HG03066 (cell line): ENCODE measurements around the gene PINK1.

Experiments used
- ATAC-seq: cut with Tn5 transposase; IDR thresholded peaks from one replicate; pipeline ENCODE4 v1.9.1; 2021; ENCODE audit warnings: low read depth; ENCODE audit not compliant: unreplicated experiment

The PINK1 gene

DNA sequence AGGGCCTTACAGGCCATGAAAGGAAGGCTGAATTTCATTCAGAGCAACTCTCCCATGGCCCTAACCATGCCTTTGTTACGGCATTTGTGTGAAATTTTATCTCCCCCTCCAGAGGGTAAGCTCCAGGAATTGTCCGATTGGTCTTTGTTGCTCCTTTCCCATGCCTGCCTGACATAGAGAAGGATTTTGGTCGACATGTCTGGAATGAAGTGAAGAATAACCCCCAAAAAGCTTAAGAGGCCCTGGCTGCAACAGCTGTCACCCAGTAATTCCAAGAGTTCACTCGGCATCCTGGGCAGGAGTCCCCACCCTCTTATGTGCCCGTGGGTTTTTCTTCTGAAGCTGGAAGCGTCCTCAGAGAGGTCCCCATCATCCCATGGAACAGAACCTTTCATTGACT lies 23.7 kb upstream of the PINK1 start:
- no peak for ATAC-seq

GRCh38 chr1:20610970-20611369 lies 22.3 kb upstream of the PINK1 start:
- no peak for ATAC-seq

- no peak for ATAC-seq
Observed at GRCh38 chr1:20611652-20612051, 21.6 kb upstream of the PINK1 start.

- ATAC-seq, result no peak
Observed at GRCh38 chr1:20612221-20612746, 21.0 kb upstream of the PINK1 start.

GRCh38 chr1:20614131-20614579 lies 19.1 kb upstream of the PINK1 start:
- no peak for ATAC-seq

DNA sequence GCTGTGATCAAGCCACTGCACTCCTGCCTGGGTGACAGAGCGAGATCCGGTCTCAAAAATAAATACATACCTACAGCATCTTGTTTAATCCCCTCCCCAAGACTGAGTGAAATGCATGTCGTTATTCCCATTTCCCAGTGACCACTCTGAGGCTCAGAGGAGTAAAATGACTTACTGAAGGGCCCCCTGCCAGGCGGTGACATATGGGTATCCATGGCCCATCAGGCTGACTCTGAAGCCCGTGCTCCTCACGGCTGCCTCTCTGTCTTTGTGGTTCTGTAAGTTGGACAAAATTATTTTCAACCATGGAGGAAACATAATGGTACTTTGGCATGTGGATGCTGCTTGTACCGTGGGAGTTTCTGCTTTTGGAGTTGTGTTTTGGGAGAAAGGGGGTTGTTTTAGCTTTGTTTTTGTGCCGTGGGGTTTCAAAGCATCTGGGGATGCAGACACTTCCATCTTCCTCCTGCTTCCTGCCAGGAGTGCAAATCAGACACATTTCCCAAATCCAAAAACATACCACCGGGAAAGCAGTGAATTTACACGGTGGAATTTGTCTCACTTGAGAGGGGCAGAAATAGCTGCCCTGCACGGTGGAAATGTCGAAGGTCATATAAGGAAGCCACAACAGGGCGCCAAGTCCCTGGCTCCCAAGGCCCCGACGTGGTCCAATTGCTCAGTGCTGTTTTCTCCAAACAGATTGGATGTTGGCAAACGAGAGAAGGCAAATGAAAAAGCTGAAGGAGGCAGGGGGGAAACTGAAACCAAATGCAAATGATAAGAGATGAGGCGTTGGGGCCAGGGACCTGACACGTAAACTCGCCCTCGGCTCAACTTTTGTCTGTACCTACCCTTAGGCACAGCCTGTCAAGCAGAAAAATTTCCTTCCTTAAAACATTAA lies 17.1 kb upstream of the PINK1 start:
- ATAC-seq, result no peak

DNA sequence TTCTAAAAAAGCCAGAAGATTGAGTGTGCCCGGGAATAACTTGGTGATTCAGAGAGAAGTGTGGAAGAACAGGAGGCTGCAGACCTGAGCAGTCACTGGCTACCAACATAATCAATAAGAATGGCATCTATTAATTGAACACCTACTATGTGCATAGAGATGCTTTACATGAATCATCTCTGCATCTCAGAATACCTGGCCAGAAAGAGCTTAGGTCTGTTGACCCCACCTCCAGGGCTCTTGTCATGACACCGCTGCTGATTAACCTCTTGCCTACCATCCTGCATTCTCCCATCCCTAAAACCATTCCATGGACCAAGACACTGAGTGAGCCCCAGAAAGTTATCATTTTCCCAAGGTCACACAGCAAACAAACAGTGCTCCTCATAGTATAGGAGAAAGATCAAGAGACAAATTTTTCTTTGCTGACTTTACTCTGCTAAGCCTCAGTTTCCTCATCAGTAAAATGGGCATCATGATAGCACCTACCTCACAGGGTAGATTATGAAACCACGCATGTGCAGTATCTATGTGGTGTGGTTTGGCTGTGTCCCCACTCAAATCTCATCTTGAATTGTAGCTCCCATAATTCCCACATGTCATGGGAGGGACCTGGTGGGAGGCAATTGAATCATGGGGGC lies 16.3 kb upstream of the PINK1 start:
- no peak for ATAC-seq

DNA sequence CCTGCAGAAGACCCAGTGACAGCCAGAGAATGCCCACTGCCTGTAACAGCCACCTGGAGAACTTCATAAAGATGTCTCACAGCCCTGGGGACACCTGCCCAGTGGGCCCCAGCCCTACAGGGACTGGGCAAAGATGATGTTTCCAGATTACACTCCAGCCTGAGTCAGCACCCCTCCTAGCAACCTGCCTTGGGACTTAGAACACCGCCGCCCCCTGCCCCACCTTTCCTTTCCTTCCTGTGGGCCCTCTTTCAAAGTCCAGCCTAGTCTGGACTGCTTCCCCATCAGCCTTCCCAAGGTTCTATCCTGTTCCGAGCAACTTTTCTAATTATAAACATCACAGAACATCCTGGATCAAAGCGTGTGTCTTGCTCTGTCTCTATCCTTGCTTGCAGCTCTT lies 14.7 kb upstream of the PINK1 start:
- ATAC-seq, result no peak

GRCh38 chr1:20619999-20620398 lies 13.3 kb upstream of the PINK1 start:
- no peak for ATAC-seq

GRCh38 chr1:20621012-20621411 lies 12.2 kb upstream of the PINK1 start:
- ATAC-seq, result no peak

DNA sequence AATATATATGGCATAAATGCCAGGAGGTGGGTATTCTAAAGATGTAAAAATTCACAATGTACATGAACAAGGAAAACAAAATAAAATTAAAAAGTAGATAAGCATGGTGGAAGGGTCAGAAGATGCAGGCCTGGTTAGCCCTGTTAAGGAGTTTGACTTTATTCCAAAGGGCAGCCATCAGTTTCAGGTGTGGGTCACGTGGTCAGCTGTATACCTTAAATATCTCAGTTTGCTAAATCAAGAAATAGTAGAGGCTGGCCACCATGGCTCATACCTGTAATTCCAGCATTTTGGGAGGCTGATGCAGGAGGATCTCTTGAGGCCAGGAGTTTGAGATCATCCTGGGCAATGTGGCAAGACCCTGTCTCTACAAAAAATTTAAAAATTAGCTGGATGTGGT lies 8.5 kb upstream of the PINK1 start:
- no peak for ATAC-seq

DNA sequence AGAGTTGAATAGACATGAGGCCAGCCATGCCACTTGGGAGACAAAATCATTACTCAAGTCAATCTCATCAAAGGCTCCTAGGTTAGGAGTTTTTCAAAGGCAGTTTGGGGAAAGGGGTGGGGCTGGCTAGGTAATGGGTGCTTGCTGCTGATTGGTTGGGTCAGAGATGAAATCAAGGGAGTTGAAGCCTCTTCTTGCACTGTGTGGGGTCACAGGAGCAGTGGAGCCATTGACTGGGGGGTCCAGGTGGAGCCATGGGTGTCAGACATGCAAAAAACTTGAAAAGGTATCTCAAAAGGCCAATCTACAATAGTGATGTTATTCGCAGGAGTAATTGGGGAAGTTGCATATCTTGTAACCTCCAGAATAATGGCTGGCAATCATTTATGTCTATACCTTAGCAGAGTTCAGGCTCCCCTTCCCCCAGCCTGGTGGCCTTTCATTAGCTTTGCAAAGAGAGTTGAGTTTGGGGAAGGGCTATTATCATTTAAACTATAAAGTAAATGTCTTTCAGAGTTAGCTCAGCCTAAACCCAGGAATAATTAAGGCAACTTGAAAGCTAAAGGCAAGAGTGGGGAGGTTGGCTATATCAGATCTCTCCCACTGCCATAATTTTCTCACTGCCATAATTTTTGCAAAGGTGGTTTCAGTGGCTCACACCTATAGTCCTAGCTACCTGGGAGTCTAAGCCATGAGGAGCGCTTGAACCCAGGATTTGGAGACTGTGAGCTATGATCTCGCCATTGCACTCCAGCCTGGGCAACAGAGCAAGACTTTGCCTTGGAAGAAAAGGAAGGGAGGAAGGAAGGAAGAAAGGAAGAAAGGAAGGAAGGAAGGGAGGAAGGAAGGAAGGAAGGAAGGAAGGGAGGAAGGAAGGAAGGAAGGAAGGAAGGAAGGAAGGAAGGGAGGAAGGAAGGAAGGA lies 7.8 kb upstream of the PINK1 start:
- no peak for ATAC-seq

DNA sequence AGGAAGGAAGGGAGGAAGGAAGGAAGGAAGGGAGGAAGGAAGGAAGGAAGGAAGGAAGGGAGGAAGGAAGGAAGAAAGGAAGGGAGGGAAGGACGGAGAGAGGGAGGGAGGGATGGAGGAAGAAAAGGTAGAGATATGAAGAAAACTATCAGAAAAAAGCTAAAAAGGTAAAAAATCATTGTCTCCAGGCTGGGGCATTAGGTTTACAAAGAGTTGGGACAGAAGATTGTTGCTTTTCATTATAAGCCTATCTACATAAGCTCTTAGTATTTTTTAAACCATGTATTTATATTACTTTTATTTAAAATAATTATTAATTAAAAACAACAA lies 7.2 kb upstream of the PINK1 start:
- ATAC-seq, result no peak

GRCh38 chr1:20626524-20626923 lies 6.7 kb upstream of the PINK1 start:
- no peak for ATAC-seq

DNA sequence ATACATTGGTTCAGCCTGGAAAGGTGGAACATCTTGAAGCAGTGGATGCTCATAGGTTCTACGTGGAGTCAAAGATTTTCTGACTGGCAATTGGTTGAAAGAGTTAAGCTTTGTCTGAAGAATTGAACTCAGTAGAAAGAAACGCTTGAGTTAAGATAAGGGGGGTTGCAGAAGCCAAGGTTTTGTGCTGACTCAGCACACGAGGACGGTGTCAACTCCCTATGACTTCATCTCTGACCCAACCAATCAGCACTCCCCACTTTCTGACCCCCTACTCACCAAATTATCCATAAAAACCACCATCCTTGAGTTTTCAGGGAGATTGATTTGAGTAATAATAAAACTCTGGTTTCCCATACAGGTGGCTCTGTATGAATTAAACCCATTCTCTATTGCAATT lies 2.5 kb upstream of the PINK1 start:
- no peak for ATAC-seq

DNA sequence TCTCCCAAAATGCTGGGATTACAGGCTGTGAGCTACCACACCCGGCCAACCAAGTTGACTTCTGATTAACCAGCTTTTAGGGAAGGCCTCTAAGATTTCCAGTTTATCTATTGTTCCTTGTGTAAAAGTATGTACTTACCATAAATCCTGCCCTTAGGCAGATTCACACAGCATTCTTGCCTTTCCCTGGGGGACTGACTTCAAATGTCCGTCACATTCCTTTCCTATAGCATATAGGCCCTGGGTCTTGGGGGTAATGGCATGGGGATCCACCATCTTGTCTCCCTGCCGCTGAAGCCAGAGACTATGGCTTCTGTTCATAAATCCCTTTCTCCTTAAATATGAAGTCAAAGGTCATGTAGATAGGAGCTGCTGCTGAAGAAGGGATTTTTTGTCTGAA lies 872 bp upstream of the PINK1 start:
- ATAC-seq, result no peak

- ATAC-seq, result no peak
Observed at GRCh38 chr1:20634065-20634593, 871 bp downstream of the PINK1 start.

DNA sequence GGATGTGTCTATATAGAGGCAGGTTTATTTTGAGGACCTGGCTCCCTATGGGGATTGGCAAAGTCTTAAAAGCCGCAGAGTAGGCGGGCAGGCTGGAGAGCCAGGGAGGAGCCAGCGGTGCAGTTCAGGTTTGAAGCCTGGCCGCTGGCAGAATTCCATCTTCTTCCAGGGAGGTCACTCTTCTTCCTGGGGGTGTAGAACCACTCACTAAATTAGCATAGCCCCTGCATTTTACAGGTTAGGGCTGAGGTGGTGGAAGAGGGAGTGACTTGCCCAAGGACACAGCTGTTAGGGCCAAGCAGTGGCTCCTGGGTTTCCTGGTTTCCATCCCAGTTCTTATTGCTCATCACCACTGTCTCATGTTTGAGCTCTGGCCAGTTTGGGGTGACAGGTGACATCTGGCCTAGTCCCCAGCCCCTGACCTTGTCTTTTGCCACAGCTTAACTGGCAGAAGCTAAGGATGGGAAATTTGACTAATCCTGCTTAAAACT lies 1.4 kb downstream of the PINK1 start:
- no peak for ATAC-seq

GRCh38 chr1:20636785-20637347 lies 3.6 kb downstream of the PINK1 start:
- ATAC-seq, result no peak

DNA sequence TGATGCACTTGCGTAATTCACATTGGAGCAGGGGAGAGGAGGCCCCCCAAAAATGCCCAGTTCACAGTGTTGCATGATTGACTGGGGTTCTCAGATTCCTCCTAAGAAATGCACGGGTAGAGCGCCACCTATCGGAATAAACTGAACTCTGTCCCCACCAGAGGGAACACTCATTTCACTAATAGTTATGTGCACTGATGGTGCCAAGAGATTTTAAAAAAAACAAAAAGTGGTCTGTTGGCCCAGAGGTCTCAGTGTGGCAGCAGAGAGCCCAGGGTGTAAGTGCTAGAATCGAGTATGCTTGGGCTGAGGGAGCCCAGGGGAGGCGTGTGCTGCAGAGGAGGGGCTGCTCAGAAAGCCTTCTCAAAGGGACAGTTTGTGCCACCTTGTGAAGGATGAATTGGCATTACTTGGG lies 6.9 kb downstream of the PINK1 start:
- ATAC-seq, result no peak
